ENCODE data around the gene EBF4.

GRCh38 chr20:2688041-2688591 lies 4.5 kb upstream of the EBF4 start:
- TF ChIP-seq CTCF (IDR thresholded peaks at IDR 0.05) (peak in 1 of 3 donors; percentile 32), POLR2A (IDR thresholded peaks at IDR 0.05) (no peak), POLR2AphosphoS5 (IDR thresholded peaks at IDR 0.05) (no peak)
